HG03135 (cell line): Measurements from ENCODE around the gene C11orf58.

Experiments
- ATAC-seq: cut with Tn5 transposase; IDR thresholded peaks from one replicate; pipeline ENCODE4 v1.9.1; 2021; ENCODE audit warnings: mild to moderate bottlenecking, moderate library complexity; ENCODE audit not compliant: unreplicated experiment

The C11orf58 gene

GRCh38 chr11:16800382-16800781 lies 61.9 kb downstream of the C11orf58 start:
- no peak for ATAC-seq

- no peak for ATAC-seq
Observed at GRCh38 chr11:16801288-16801980, 63.0 kb downstream of the C11orf58 start.

- no peak for ATAC-seq
Observed at GRCh38 chr11:16804104-16804947, 65.9 kb downstream of the C11orf58 start.

- ATAC-seq: no peak
Observed at GRCh38 chr11:16805938-16806337, 67.5 kb downstream of the C11orf58 start.

- no peak for ATAC-seq
Observed at GRCh38 chr11:16806791-16807190, 68.3 kb downstream of the C11orf58 start.

- no peak for ATAC-seq
Observed at GRCh38 chr11:16807306-16807705, 68.9 kb downstream of the C11orf58 start.
